GM12878 (cell line): Measurements from ENCODE around the gene HIVEP1. TPM values are rescaled to one million over a fixed set of nuclear protein-coding genes. Genes with fewer than 3 reads are reported as not detected.

Experiments
- CBX3 ChIP-seq: fragments of 200-600 bp; sonication (generic); IDR thresholded peaks from 2 replicates; pipeline ENCODE4 v1.6.1; 2016; ENCODE audit warnings: low read depth, borderline replicate concordance
- CBX5 ChIP-seq: sonication (generic); IDR thresholded peaks from 2 replicates; pipeline ENCODE4 v1.6.1; 2016; ENCODE audit warnings: low read depth, moderate library complexity, mild to moderate bottlenecking, inconsistent platforms
- DPF2 ChIP-seq: fragments of 450-650 bp; IDR thresholded peaks from 2 replicates; pipeline ENCODE4 v1.6.1; 2017; ENCODE audit warnings: mild to moderate bottlenecking
- ELK1 ChIP-seq: IDR thresholded peaks from 2 replicates; pipeline ENCODE4 v1.6.1; 2012; ENCODE audit warnings: low read depth, low read length, improper control_type of control experiment
- EZH2 ChIP-seq: IDR thresholded peaks from 2 replicates; pipeline ENCODE4 v1.6.1; 2012; ENCODE audit warnings: low read depth, mild to moderate bottlenecking, control low read depth, inconsistent platforms, low read length, borderline replicate concordance; ENCODE audit not compliant: control insufficient read depth
- KAT2A ChIP-seq: conservative IDR thresholded peaks from 2 replicates; pipeline ENCODE4 v1.6.1; 2011; ENCODE audit warnings: low read depth, low read length; ENCODE audit not compliant: control insufficient read depth
- NR2C1 ChIP-seq: fragments of 450-650 bp; IDR thresholded peaks from 2 replicates; pipeline ENCODE4 v1.6.1; 2017; ENCODE audit warnings: antibody characterized with exemption, mild to moderate bottlenecking, moderate library complexity
- NR2F1 ChIP-seq: fragments of 450-650 bp; conservative IDR thresholded peaks from 2 replicates; pipeline ENCODE4 v1.6.1; 2017; ENCODE audit warnings: mild to moderate bottlenecking
- RAD51 ChIP-seq: fragments of 450-650 bp; IDR thresholded peaks from 2 replicates; pipeline ENCODE4 v1.6.1; 2016; ENCODE audit warnings: moderate library complexity, mild to moderate bottlenecking, inconsistent platforms
- RBBP5 ChIP-seq: fragments of 200-600 bp; sonication (generic); conservative IDR thresholded peaks from 2 replicates; pipeline ENCODE4 v1.6.1; 2016
- RELB ChIP-seq: fragments of 450-650 bp; IDR thresholded peaks from 2 replicates; pipeline ENCODE4 v1.6.1; 2017; ENCODE audit warnings: low read depth, mild to moderate bottlenecking, moderate library complexity
- RUNX3 ChIP-seq: IDR thresholded peaks from 2 replicates; pipeline ENCODE4 v1.6.1; 2012; ENCODE audit warnings: low read length, inconsistent platforms
- SIN3A ChIP-seq: IDR thresholded peaks from 2 replicates; pipeline ENCODE4 v1.6.1; 2012; ENCODE audit warnings: low read depth, low read length, improper control_type of control experiment
- SUPT20H ChIP-seq: IDR thresholded peaks from 2 replicates; pipeline ENCODE4 v1.6.1; 2011; ENCODE audit warnings: low read depth, mild to moderate bottlenecking, low read length, moderate library complexity, borderline replicate concordance; ENCODE audit not compliant: control insufficient read depth
- TCF3 ChIP-seq: IDR thresholded peaks from 2 replicates; pipeline ENCODE4 v1.6.1; 2012; ENCODE audit warnings: low read depth, mild to moderate bottlenecking, low read length, borderline replicate concordance; ENCODE audit not compliant: insufficient read depth
- ZBTB40 ChIP-seq: fragments of 450-650 bp; IDR thresholded peaks from 2 replicates; pipeline ENCODE4 v1.6.1; 2016; ENCODE audit warnings: mild to moderate bottlenecking, moderate library complexity, borderline replicate concordance
- ZNF592 ChIP-seq: fragments of 450-650 bp; IDR thresholded peaks from 2 replicates; pipeline ENCODE4 v1.6.1; 2017; ENCODE audit warnings: mild to moderate bottlenecking, moderate library complexity
- polyA plus RNA-seq, 11 experiments: library from polyadenylated mRNA; depleted of rRNA in 4 of 11; unstranded in 6 of 11; stranded (reverse) in 5 of 11; fragments of >200 nt; fragmentation: Nextera tagmentation in 4 of 11; fragmentation: Illumina TruSeq in 1 of 11; extraction: Ambion mirVana in 4 of 11; extraction: Trizol in 1 of 11; gene quantifications; 1 replicate in 1 of 11; 2 replicates in 10 of 11; pipeline versions ENCODE4 v1.2.1 to v1.2.3, GENCODE V29; 2011 to 2016; ENCODE audit warnings: inconsistent platforms in 2 of 11, missing spikeins in 2 of 11, low read depth in 1 of 11
- total RNA-seq, 4 experiments: library from RNA; depleted of rRNA in 3 of 4; stranded (reverse); fragments of >200 nt in 3 of 4; fragmentation: Illumina TruSeq in 1 of 4; extraction: Trizol in 1 of 4; gene quantifications; 2 replicates each; pipeline versions ENCODE4 v1.2.1 to v1.2.3, GENCODE V29; 2013 to 2021

Gene HIVEP1
- total and polyA plus RNA-seq, 10 of the 15 experiments (the other 5 are each of a cell fraction or from before 2014, with no cell fraction given): 4.3 to 37.5 (median 21.6) TPM

- TF ChIP-seq ZNF592 (no peak; the same call in 1 of the 2 replicates), TCF3 (0 out of 2 replicates have a peak, but pooled peaks have one; percentile 59), EZH2 (no peak), ELK1 (peak; percentile 56; the same call in 1 of the 2 replicates), SUPT20H (no peak), RBBP5 (no peak), CBX5 (peak; percentile 62; the same call in 1 of the 2 replicates), RAD51 (no peak), CBX3 (no peak), RUNX3 (peak; percentile 9; the same call in 1 of the 2 replicates), RELB (peak; percentile 58), NR2F1 (peak; percentile 63; the same call in 1 of the 2 replicates), SIN3A (no peak), DPF2 (no peak; the same call in 1 of the 2 replicates), ZBTB40 (no peak; the same call in 1 of the 2 replicates), NR2C1 (no peak), KAT2A (no peak)
These were observed 3.5 kb upstream of the HIVEP1 start (continued) for GRCh38 chr6:12008366-12009179.
